Esophagus squamous epithelium (tissue), 4 donors: Measurements from ENCODE around the gene AXIN1.

Experiments
- POLR2A ChIP-seq, 4 donors: fragments of 450-650 bp; IDR thresholded peaks; one replicate each; pipeline ENCODE4 v1.6.1; 2017; ENCODE audit warnings: antibody characterized with exemption in 4 of 4, mild to moderate bottlenecking in 4 of 4, moderate library complexity in 3 of 4
- TF ChIP-seq, protein P1 (sequence below), 6 experiments: fragments of 450-650 bp in 4 of 6; fragments of 200-600 bp in 2 of 6; sonication (generic) in 2 of 6; IDR thresholded peaks; one replicate each; pipeline ENCODE4 v1.5.1; 2016 to 2019; ENCODE audit warnings: antibody characterized with exemption in 6 of 6, mild to moderate bottlenecking in 4 of 6, moderate library complexity in 4 of 6

DNA sequence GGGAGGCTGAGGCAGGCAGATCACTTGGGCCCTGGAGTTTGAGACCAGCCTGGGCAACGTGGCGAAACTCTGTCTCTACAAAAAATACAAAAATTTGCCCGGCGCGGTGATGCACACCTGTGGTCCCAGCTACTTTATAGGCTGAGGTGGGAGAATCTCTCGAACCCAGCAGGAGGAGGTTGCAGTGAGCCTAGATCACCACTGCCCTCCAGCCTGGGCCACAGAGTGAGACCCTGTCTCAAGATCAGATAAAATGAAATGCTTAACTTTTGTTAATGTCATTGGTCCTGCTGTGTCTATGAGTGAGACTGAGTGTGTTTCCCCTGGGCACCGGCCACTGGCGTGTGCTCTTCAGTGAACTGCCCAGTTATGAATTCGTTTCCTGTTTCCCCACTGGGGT, 107.4 kb downstream of the AXIN1 start:
- TF ChIP-seq, protein P1, sequence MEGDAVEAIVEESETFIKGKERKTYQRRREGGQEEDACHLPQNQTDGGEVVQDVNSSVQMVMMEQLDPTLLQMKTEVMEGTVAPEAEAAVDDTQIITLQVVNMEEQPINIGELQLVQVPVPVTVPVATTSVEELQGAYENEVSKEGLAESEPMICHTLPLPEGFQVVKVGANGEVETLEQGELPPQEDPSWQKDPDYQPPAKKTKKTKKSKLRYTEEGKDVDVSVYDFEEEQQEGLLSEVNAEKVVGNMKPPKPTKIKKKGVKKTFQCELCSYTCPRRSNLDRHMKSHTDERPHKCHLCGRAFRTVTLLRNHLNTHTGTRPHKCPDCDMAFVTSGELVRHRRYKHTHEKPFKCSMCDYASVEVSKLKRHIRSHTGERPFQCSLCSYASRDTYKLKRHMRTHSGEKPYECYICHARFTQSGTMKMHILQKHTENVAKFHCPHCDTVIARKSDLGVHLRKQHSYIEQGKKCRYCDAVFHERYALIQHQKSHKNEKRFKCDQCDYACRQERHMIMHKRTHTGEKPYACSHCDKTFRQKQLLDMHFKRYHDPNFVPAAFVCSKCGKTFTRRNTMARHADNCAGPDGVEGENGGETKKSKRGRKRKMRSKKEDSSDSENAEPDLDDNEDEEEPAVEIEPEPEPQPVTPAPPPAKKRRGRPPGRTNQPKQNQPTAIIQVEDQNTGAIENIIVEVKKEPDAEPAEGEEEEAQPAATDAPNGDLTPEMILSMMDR (IDR thresholded peaks at IDR 0.05) = no peak
- TF ChIP-seq POLR2A (IDR thresholded peaks at IDR 0.05) = no peak
